H9 (cell line): ENCODE results near the gene ZMIZ1. TPM values are rescaled to one million over a fixed set of nuclear protein-coding genes. Genes with fewer than 3 reads are reported as not detected.

Source experiments
- DNase-seq: peaks from one replicate; pipeline ENCODE4 v3.0.0-alpha.2; 2017
- H2AFZ ChIP-seq: one replicate; pipeline ENCODE4 v1.6.1; 2013; ENCODE audit warnings: mild to moderate bottlenecking, low read length, control low read depth, moderate library complexity
- H2AK5ac ChIP-seq: 2 replicates; pipeline ENCODE4 v1.6.1; 2013; ENCODE audit warnings: low read length, control low read depth, mixed read lengths; ENCODE audit not compliant: insufficient read length
- H2BK120ac ChIP-seq: one replicate; pipeline ENCODE4 v1.6.1; 2013; ENCODE audit warnings: low read depth, mild to moderate bottlenecking, low read length, control low read depth, inconsistent platforms; ENCODE audit not compliant: poor library complexity, severe bottlenecking
- H2BK12ac ChIP-seq: 2 replicates; pipeline ENCODE4 v1.6.1; 2013; ENCODE audit warnings: low read length, control low read depth, mixed read lengths, low read depth; ENCODE audit not compliant: insufficient read length
- H2BK15ac ChIP-seq: 2 replicates; pipeline ENCODE4 v1.6.1; 2013; ENCODE audit warnings: low read depth, low read length, control low read depth
- H2BK20ac ChIP-seq: one replicate; pipeline ENCODE4 v1.6.1; 2013; ENCODE audit warnings: low read depth, mild to moderate bottlenecking, low read length, control low read depth, inconsistent platforms; ENCODE audit not compliant: poor library complexity, severe bottlenecking
- H2BK5ac ChIP-seq: 2 replicates; pipeline ENCODE4 v1.6.1; 2013; ENCODE audit warnings: low read length, control low read depth, mixed read lengths; ENCODE audit not compliant: insufficient read length
- H3K14ac ChIP-seq: 2 replicates; pipeline ENCODE4 v1.6.1; 2013; ENCODE audit warnings: low read length, control low read depth; ENCODE audit not compliant: insufficient read depth
- H3K18ac ChIP-seq: 2 replicates; pipeline ENCODE4 v1.6.1; 2013; ENCODE audit warnings: low read depth, mild to moderate bottlenecking, mixed read lengths, low read length, control low read depth; ENCODE audit not compliant: insufficient read length
- H3K23ac ChIP-seq: 2 replicates; pipeline ENCODE4 v1.6.1; 2013; ENCODE audit warnings: low read length, control low read depth, mixed read lengths, low read depth; ENCODE audit not compliant: insufficient read length
- H3K23me2 ChIP-seq: 2 replicates; pipeline ENCODE4 v1.6.1; 2013; ENCODE audit warnings: low read depth, mild to moderate bottlenecking, mixed read lengths, low read length, control low read depth; ENCODE audit not compliant: insufficient read length, poor library complexity, severe bottlenecking
- H3K27ac ChIP-seq: 2 replicates; pipeline ENCODE4 v1.5.1; 2013; ENCODE audit warnings: low read length, control low read depth, mixed read lengths, low read depth; ENCODE audit not compliant: insufficient read length
- H3K27me3 ChIP-seq: 2 replicates; pipeline ENCODE4 v1.6.1; 2013; ENCODE audit warnings: low read length, control low read depth, inconsistent platforms; ENCODE audit not compliant: insufficient read depth
- H3K4ac ChIP-seq: 2 replicates; pipeline ENCODE4 v1.6.1; 2013; ENCODE audit warnings: low read depth, mild to moderate bottlenecking, control low read depth, inconsistent platforms, low read length, moderate library complexity
- H3K4me1 ChIP-seq: 2 replicates; pipeline ENCODE4 v1.6.1; 2013; ENCODE audit warnings: low read length, control low read depth, inconsistent platforms; ENCODE audit not compliant: insufficient read depth
- H3K4me2 ChIP-seq: 2 replicates; pipeline ENCODE4 v1.6.1; 2013; ENCODE audit warnings: low read length, control low read depth, mixed read lengths; ENCODE audit not compliant: insufficient read length, insufficient read depth
- H3K56ac ChIP-seq: 2 replicates; pipeline ENCODE4 v1.6.1; 2013; ENCODE audit warnings: low read depth, mild to moderate bottlenecking, mixed read lengths, low read length, control low read depth; ENCODE audit not compliant: insufficient read length
- H3K79me1 ChIP-seq: 2 replicates; pipeline ENCODE4 v1.6.1; 2013; ENCODE audit warnings: low read depth, mild to moderate bottlenecking, moderate library complexity, low read length, control low read depth, inconsistent platforms; ENCODE audit not compliant: insufficient read depth, poor library complexity, severe bottlenecking
- H3K79me2 ChIP-seq: 2 replicates; pipeline ENCODE4 v1.6.1; 2013; ENCODE audit warnings: low read length, control low read depth, inconsistent platforms; ENCODE audit not compliant: insufficient read depth
- H3K9ac ChIP-seq: 2 replicates; pipeline ENCODE4 v1.6.1; 2013; ENCODE audit warnings: low read length, control low read depth, mixed read lengths; ENCODE audit not compliant: insufficient read length; ENCODE audit errors: extremely low read depth
- H3K9me3 ChIP-seq: one replicate; pipeline ENCODE4 v1.6.1; 2013; ENCODE audit warnings: low read depth, low read length, inconsistent platforms; ENCODE audit not compliant: control insufficient read depth
- H3T11ph ChIP-seq: one replicate; pipeline ENCODE4 v1.6.1; 2013; ENCODE audit warnings: mild to moderate bottlenecking, low read length, control low read depth, inconsistent platforms
- H4K20me1 ChIP-seq: one replicate; pipeline ENCODE4 v1.6.1; 2013; ENCODE audit not compliant: control insufficient read depth, insufficient read length, insufficient read depth
- H4K5ac ChIP-seq: 2 replicates; pipeline ENCODE4 v1.6.1; 2013; ENCODE audit warnings: low read depth, mild to moderate bottlenecking, mixed read lengths, low read length, control low read depth; ENCODE audit not compliant: insufficient read length
- H4K8ac ChIP-seq: replicated peaks from 2 replicates; pipeline ENCODE4 v1.6.1; 2013; ENCODE audit warnings: low read length, control low read depth, mixed read lengths, low read depth; ENCODE audit not compliant: insufficient read length
- H4K91ac ChIP-seq: 2 replicates; pipeline ENCODE4 v1.6.1; 2013; ENCODE audit warnings: low read depth, mild to moderate bottlenecking, moderate library complexity, mixed read lengths, low read length, control low read depth; ENCODE audit not compliant: insufficient read length
- H3K27ac Mint-ChIP-seq, 3 experiments: 2 replicates in 2 of 3; 3 replicates in 1 of 3; pipeline ENCODE4 v1.8.0; 2020 to 2021; ENCODE audit warnings: mixed read lengths in 3 of 3, mild to moderate bottlenecking in 1 of 3, moderate library complexity in 1 of 3
- H3K27me3 Mint-ChIP-seq: 2 replicates; pipeline ENCODE4 v1.8.0; 2021; ENCODE audit warnings: low read depth, mild to moderate bottlenecking, moderate library complexity, mixed read lengths
- H3K36me3 Mint-ChIP-seq, 3 experiments: 2 replicates in 2 of 3; 3 replicates in 1 of 3; pipeline ENCODE4 v1.8.0; 2020 to 2021; ENCODE audit warnings: low read depth in 3 of 3, mixed read lengths in 3 of 3; ENCODE audit not compliant: insufficient read depth in 1 of 3
- H3K4me1 Mint-ChIP-seq, 2 experiments: 2 replicates each; pipeline ENCODE4 v1.8.0; 2020; ENCODE audit warnings: mixed read lengths in 2 of 2
- H3K4me3 Mint-ChIP-seq, 2 experiments: 2 replicates in 1 of 2; 3 replicates in 1 of 2; pipeline ENCODE4 v1.8.0; 2020 to 2021; ENCODE audit warnings: mild to moderate bottlenecking in 2 of 2, mixed read lengths in 2 of 2, moderate library complexity in 1 of 2
- H3K9me3 Mint-ChIP-seq, 2 experiments: 2 replicates in 1 of 2; 3 replicates in 1 of 2; pipeline ENCODE4 v1.8.0; 2020; ENCODE audit warnings: mild to moderate bottlenecking in 2 of 2, mixed read lengths in 2 of 2, moderate library complexity in 1 of 2
- WGBS: extraction: QIAGEN DNeasy Blood & Tissue Kit; methylation state at CpG from one replicate; pipeline ENCODE4 v1.1.7; 2013; ENCODE audit warnings: missing lambda C conversion rate, low lambda C conversion rate, mixed read lengths; ENCODE audit not compliant: insufficient read length; ENCODE audit errors: extremely low coverage; 5-methylcytosine and 5-hydroxymethylcytosine counted together
- total RNA-seq: library from RNA; stranded (reverse); gene quantifications from 2 replicates; pipeline ENCODE4 v1.2.1, GENCODE V29; 2021
- TF ChIP-seq, protein P1 (sequence below): fragments of 200-600 bp; sonication (generic); conservative IDR thresholded peaks from 3 replicates; pipeline ENCODE4 v1.8.0; 2021; ENCODE audit warnings: antibody characterized with exemption, mild to moderate bottlenecking

ZMIZ1 gene
- total RNA-seq, 1 experiment from 2014 or later: 36.9 TPM

DNA sequence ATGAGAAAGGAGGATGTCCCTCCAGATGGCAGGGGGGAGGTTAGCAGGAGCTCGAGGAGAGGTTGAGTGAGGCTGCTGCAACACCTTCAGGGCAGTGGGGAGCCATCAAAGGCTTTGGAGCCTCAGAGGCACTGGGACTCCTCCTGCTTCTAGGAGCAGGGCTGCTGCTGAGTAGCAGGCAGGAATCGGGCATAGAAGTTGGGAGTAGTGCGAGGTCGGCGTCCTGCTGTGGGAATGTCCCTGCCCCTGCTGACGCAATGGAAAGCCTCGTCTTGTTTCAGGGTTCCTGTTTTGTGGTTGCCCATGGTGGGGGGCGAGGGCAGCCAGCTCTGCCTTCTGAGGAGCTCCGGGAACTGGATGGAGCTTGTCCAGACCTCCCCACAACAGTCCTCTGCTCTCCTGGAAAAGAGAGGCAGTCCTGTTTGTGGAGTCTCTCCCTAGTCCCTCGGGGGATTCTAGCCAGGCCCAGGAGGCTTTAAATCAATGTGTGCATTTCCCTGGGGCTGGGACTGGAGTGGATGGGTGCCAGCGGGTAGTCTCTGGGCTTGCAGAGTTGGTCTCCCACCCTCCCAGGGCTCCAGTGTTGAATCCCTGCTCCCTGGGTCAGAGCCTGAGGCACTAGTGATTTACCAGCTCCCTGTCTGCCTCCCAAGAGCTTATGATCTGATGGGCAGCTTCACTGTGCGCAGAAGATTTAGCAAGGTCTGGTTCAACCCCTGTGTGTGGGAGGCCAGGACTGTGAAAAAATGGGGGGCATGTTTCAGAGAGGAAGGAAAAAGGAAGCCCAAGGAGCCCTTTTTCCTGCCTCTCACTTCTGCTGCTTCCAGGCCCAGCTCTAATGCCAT lies 179.8 kb downstream of the ZMIZ1 start:
- Histone ChIP-seq H3K4ac (no peak overlapping the region), H2BK15ac (no peak overlapping the region), H3K23me2 (no peaks in the 10 kb centered on the region), H2AK5ac (no peak overlapping the region), H4K8ac (no peak overlapping the region), H3T11ph (no peak overlapping the region), H3K79me1 (no peaks in the 10 kb centered on the region), H3K14ac (peak overlapping the region; percentile 31; the same call in 1 of the 2 replicates), H2BK120ac (no peak overlapping the region), H3K4me1 (no peaks in the 10 kb centered on the region), H2BK5ac (no peak overlapping the region), H3K18ac (no peak overlapping the region), H3K79me2 (no peaks in the 10 kb centered on the region), H3K4me2 (no peak overlapping the region), H3K27ac (no peak overlapping the region), H2BK12ac (no peak overlapping the region), H4K91ac (no peak overlapping the region), H3K9ac (no peak overlapping the region), H3K23ac (no peak overlapping the region), H3K27me3 (peaks cover 15% of the 10 kb centered on the region), H2AFZ (no peak overlapping the region), H4K5ac (no peak overlapping the region), H2BK20ac (no peak overlapping the region), H3K9me3 (no peaks in the 10 kb centered on the region), H4K20me1 (peaks cover 3% of the 10 kb centered on the region), H3K56ac (no peak overlapping the region)
- Mint-ChIP-seq H3K27me3 (peaks cover 35% of the 10 kb centered on the region), H3K4me3 (no peak overlapping the region), H3K36me3 (peaks cover 0 to 7% (median 5%) of the 10 kb centered on the region in 3 experiments; a peak in 5 of 7 replicates), H3K27ac (peak overlapping the region in 1 of 3 experiments; percentile 32; a peak in 2 of 7 replicates), H3K9me3 (no peaks in the 10 kb centered on the region), H3K4me1 (peaks cover 14 to 19% of the 10 kb centered on the region in 2 experiments)
- TF ChIP-seq, protein P1, sequence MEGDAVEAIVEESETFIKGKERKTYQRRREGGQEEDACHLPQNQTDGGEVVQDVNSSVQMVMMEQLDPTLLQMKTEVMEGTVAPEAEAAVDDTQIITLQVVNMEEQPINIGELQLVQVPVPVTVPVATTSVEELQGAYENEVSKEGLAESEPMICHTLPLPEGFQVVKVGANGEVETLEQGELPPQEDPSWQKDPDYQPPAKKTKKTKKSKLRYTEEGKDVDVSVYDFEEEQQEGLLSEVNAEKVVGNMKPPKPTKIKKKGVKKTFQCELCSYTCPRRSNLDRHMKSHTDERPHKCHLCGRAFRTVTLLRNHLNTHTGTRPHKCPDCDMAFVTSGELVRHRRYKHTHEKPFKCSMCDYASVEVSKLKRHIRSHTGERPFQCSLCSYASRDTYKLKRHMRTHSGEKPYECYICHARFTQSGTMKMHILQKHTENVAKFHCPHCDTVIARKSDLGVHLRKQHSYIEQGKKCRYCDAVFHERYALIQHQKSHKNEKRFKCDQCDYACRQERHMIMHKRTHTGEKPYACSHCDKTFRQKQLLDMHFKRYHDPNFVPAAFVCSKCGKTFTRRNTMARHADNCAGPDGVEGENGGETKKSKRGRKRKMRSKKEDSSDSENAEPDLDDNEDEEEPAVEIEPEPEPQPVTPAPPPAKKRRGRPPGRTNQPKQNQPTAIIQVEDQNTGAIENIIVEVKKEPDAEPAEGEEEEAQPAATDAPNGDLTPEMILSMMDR: no peak
- no CpG with 5 or more reads among the region's 12 CpGs for WGBS
- no peak for DNase-seq
